ENCODE results near the gene POU2F1.
"Not testable (repeated sequence)": the region's sequence is repeated elsewhere in the genome, so short reads cannot be mapped to it uniquely, and the experiment has no call there.

Gene POU2F1

GRCh38 chr1:167220537-167221125, at the start of gene POU2F1:
POU2F1 (plus strand) TSS chr1:167220886; CDS start chr1:167220898, 12 bp downstream.
- DNase-seq = peak; percentile 98

DNA sequence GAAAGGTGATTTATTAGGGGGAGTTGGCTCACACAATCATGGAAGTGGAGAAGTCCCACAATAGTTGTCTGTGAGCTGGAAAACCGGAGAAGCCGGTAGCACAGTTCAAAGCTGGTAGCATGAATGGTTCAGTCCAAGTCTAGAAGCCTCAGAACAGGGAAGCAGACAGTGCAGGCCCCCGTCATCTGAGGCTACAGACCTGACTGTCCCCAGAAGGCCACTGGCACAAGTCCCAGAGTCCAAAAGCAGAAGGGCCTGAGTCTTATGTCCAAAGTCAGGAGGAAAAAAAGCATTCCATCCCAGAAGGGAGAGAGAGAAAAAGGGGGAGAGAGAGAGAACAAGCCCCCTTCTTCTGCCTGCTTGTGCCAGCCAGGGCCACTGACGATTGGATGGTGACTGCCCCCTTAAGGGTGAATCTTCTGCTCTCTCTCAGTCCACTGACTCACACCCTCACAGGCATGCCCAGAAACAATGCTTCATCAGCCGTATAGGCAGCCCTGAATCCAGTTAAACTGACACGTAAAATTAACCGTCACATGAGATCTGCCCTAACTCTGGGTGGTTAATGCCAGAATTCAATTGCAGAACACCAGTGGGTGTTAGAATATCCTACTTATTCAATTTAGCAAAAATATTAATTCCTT, 49.3 kb upstream of the POU2F1 start:
- no peak for DNase-seq

- DNase-seq = no peak
Observed at GRCh38 chr1:167173516-167174184, 47.0 kb upstream of the POU2F1 start.

GRCh38 chr1:167175901-167176300, 44.8 kb upstream of the POU2F1 start:
- DNase-seq = no peak

GRCh38 chr1:167178831-167179230, 41.9 kb upstream of the POU2F1 start:
- DNase-seq = no peak

DNA sequence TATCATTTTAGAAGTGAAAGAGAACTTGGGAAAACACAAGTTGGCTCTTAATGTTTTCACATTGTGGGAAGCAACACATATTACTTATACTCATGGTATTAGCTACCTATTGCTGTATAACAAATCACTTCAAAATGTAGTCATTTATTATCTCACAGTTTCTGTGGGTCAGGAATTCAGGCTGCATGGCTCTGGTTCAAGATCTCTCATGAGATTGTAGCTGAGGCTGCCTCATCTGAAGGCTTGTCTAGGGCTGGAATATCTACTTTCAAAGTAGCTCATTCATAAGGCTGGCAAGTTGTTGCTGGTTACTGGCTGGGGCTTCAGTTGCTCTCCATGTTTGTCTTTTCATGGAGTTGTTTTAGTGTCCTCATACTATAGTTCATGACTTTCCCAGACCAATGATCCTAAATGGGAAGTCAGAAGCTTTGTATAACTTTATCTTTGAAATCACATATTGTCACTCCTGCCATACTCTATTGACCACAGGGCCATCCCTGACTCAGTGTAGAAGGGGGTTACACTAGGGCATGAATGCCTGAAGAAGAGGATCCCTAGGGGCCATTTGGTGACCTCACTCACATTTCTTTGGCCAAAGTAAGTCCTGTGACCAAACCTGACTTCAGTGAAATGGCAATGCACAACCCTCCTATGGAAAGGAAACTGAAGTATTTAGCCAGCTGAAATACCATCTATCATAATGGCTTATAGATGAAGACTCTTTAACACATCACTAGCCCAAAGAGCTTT, 37.9 kb upstream of the POU2F1 start:
- DNase-seq = no peak

DNA sequence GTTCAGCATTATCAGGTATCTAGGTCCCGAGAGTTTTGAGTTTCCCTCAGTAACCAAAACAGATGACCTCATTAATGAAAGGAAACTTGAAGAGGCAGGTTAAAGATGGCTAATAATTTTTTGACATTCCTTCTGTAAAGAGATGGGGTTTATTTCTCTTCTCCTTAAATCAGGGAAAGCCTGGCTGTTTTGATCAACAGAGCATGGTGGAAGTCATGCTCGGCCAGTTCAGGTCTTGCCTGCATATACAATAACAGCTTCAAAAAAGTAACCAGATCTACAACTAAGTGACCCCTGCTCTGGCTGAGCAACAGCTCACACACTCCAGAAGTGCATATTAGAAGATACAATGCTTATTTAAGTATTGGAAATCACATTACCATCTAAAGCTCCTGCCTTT, 36.6 kb upstream of the POU2F1 start:
- DNase-seq = no peak

GRCh38 chr1:167185062-167185461, 35.6 kb upstream of the POU2F1 start:
- DNase-seq = no peak

DNA sequence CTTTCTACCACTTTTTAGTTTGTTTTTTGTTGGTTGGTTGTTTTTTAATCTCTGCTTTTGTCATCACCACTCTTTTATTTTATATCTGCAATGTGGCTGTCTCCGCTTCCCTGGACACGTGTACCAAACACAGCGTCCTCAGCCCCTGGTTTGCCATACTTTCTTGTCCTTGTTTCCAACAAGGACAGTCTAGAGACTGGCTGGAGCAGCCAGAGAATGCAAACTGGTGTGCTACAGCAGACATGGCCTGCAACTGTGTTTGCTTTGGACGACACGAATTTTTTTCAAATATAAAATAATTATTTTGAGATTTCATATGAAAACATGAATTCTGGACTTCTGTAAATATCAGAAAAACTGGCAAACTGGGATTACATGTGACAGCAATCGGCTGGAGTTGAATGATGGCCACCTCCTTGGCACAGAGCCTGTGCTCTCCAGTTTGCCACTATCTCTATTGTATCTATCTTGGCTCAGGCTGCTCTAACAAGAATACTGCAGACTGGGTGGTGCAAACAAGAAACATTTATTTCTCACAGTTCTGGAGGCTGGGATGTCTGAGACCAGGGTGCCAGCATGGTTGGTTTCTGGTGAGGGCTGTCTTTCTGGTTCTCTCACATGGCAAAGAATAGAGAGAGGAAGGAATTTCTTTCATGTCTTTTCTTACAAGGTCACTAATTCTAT, 34.6 kb upstream of the POU2F1 start:
- DNase-seq = no peak

- DNase-seq = no peak
Observed at GRCh38 chr1:167186771-167187170, 33.9 kb upstream of the POU2F1 start.

- DNase-seq = no peak
Observed at GRCh38 chr1:167190747-167191237, 29.9 kb upstream of the POU2F1 start.

DNA sequence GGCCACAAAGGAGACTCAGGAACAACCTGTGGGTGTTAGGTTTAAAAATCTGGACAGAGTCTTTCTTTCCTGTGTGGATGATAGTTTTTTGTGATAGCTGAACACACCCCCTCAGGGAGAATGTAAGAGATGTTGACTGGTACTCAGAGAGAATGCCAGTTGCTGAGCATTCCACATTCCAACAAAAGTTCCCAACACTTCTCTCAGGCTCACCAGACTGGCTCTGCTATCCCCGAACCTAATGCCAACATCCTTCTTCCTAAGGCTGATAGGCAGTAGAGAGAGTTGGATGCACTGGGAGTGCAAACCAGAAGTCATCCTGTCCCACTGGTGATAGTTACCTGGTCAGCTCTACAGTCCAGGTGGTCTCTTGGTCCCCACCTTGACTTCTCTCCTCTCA, 28.7 kb upstream of the POU2F1 start:
- DNase-seq = no peak

DNA sequence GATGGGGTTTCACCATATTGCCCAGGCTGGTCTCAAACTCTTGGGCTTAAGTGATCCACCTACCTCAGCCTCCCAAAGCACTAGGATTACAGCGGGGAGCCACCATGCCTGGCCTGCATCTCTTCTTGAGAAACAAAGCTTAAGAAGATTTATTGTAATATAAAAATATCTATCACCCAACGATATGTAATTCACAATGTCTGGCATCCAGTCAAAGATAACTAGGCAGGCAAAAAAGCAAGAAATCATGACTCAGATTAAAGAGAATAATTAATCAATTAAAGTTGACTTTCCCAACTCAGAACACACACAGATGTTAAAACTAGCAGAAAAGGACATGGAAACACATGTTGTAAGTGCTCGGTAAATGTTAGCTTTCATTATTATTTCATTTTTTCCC, 26.5 kb upstream of the POU2F1 start:
- DNase-seq = no peak

DNA sequence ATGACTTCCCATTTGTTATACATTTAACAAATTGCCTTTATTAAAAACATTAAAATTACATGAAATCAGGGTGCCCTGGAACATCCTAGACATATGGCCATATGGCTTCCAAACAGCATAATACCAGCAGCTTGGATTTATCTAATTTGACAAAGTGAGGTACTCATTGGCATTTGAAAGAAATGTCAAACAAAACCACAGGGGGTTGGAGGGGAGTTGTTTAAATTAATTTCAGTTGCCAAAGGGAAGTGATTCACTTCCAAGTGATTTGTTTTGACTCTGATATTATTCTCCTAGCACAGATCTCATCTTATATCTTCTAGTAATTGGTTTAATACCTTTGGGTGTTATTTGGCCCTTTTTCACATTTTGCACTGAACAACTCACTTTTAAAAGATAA, 24.5 kb upstream of the POU2F1 start:
- DNase-seq = no peak

- no peak for DNase-seq
Observed at GRCh38 chr1:167197236-167197635, 23.4 kb upstream of the POU2F1 start.

GRCh38 chr1:167197692-167198091, 23.0 kb upstream of the POU2F1 start:
- DNase-seq = no peak

DNA sequence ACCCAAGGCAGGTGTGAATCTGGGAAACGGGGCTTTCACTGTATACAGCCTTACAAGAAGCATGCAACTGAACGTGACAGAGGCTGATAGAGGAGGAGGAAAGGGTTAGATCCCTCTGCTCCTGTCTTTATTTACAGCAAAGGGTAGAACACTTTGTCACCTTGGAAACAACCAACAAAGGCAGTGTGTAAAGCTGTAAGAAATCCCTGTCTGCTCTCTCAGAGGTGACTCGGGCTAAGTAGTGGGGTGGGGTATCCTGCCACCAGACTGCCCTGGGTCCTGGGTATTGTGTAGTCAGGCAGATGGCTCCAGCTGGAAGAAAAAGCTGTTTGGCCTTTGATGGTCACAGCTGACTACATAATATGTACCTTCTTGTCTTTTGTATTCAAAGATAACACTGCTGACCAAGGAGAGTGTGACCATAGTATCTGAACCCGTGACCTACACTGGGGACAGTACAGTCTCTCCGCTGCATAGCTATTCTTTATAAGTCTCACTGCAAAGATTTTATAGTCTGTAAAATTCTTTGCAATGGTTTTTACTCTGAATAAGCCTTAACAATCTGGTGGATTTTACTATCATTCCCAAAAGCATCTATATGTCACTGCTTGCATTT, 22.1 kb upstream of the POU2F1 start:
- no peak for DNase-seq

- DNase-seq = no peak
Observed at GRCh38 chr1:167199656-167200055, 21.0 kb upstream of the POU2F1 start.

DNA sequence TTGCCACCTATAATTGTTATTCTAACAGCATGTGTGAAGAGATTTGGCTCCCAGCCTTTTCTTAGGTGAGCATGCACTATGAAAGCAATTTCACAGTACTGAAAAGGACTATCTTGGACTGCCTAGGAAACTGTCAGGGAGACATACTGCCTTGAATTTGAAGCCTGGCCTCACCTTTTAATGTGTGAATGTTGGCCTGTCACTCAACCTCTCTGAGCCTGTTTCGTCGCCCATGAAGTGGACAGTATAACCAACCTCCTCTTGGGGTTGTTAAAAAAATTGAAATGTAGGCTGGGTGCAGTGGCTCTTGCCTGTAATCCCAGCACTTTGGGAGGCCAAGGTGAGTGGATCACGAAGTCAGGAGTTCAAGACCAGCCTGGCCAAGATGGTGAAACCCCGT, 20.4 kb upstream of the POU2F1 start:
- DNase-seq = no peak

DNA sequence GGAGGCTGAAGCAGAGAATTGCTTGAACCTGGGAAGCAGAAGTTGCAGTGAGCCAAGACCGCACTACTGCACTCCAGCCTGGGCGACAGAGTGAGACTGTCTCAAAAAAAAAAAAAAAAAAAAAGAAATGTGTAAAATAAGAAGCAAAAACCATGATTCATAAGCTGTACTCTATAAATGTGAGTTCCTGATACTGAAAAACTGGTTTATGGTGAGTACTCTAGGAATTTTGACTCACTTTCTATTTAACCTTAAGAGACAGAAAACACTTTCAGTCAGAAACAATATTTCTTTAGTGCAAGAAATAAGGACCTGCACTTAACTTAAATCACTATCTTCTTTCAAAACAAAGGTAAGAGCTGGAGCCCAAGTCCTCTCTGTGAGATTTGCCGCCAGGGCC, 19.9 kb upstream of the POU2F1 start:
- DNase-seq = no peak

GRCh38 chr1:167202049-167202448, 18.6 kb upstream of the POU2F1 start:
- DNase-seq = no peak

GRCh38 chr1:167205306-167206050, 15.2 kb upstream of the POU2F1 start:
- not testable (repeated sequence) for DNase-seq

Data from CD4-positive, alpha-beta T cell treated with Interleukin-4 for 4 hours (primary cell).